Uterus (tissue), 4 donors: ENCODE data around the gene TBXA2R. TPM values are rescaled to one million over a fixed set of nuclear protein-coding genes. Genes with fewer than 3 reads are reported as not detected.

Experiments
- DNase-seq, 2 donors: peaks; one replicate each; pipeline ENCODE4 v3.0.0-alpha.2; 2019 to 2020
- H3K27ac ChIP-seq, 2 donors: fragments of 200-600 bp; sonication (generic); 1 replicate in 1 of 2; 2 replicates in 1 of 2; pipeline ENCODE4 v1.5.1; 2016 to 2018
- H3K27me3 ChIP-seq, 2 donors: fragments of 200-600 bp; sonication (generic); one replicate each; pipeline ENCODE4 v1.5.1; 2018 to 2019; ENCODE audit warnings: control low read depth in 1 of 2
- H3K36me3 ChIP-seq, 2 donors: fragments of 200-600 bp; sonication (generic); one replicate each; pipeline ENCODE4 v1.5.1; 2019; ENCODE audit warnings: control low read depth in 1 of 2
- H3K4me1 ChIP-seq, 2 donors: fragments of 200-600 bp; sonication (generic); one replicate each; pipeline ENCODE4 v1.5.1; 2018 to 2019; ENCODE audit warnings: control low read depth in 1 of 2
- H3K4me3 ChIP-seq, 2 donors: fragments of 200-600 bp; sonication (generic); 1 replicate in 1 of 2; 2 replicates in 1 of 2; pipeline ENCODE4 v1.5.1; 2018 to 2019; ENCODE audit warnings: mild to moderate bottlenecking in 1 of 2
- H3K9me3 ChIP-seq, 2 donors: fragments of 200-600 bp; sonication (generic); one replicate each; pipeline ENCODE4 v1.5.1; 2019; ENCODE audit warnings: control low read depth in 1 of 2
- POLR2A ChIP-seq, 2 donors: fragments of 450-650 bp; IDR thresholded peaks; one replicate each; pipeline ENCODE4 v1.6.1; 2016; ENCODE audit warnings: antibody characterized with exemption in 2 of 2, mild to moderate bottlenecking in 1 of 2, moderate library complexity in 1 of 2
- intact Hi-C: fragments of 100-400 bp; cut with DNase I; formaldehyde crosslinking; loops from one replicate; pipeline ENCODE4 v1.15.1; 2023; ENCODE audit warnings: low total_unique reads
- total RNA-seq, 4 donors: library from RNA; depleted of rRNA in 3 of 4; stranded (reverse); fragments of >200 nt in 3 of 4; gene quantifications; one replicate each; pipeline versions ENCODE4 v1.1.0 to v1.2.4, GENCODE V29; 2014 to 2023
- TF ChIP-seq, protein P1 (sequence below), 4 experiments: fragments of 200-600 bp in 2 of 4; fragments of 450-650 bp in 2 of 4; sonication (generic) in 2 of 4; IDR thresholded peaks; one replicate each; pipeline ENCODE4 v1.5.1; 2016 to 2019; ENCODE audit warnings: antibody characterized with exemption in 4 of 4, mild to moderate bottlenecking in 2 of 4, moderate library complexity in 1 of 4
- donor health status: DM: yes; HTN: yes; CAD: no.

The TBXA2R gene
- total RNA-seq, 4 donors from 2014 or later: 2.6 to 7.3 TPM; not detected in 2

- H3K27me3 ChIP-seq: no peaks in the 10 kb centered on the region
- H3K4me3 ChIP-seq: no peak overlapping the region
- H3K36me3 ChIP-seq: no peaks in the 10 kb centered on the region
- H3K27ac ChIP-seq: peak overlapping the region in 1 of 2 donors; percentile 26
- peaks cover 0 to 14% of the 10 kb centered on the region in 2 donors for H3K4me1 ChIP-seq
- no peaks in the 10 kb centered on the region for H3K9me3 ChIP-seq
- TF ChIP-seq POLR2A (IDR thresholded peaks at IDR 0.05): no peak
- TF ChIP-seq, protein P1, sequence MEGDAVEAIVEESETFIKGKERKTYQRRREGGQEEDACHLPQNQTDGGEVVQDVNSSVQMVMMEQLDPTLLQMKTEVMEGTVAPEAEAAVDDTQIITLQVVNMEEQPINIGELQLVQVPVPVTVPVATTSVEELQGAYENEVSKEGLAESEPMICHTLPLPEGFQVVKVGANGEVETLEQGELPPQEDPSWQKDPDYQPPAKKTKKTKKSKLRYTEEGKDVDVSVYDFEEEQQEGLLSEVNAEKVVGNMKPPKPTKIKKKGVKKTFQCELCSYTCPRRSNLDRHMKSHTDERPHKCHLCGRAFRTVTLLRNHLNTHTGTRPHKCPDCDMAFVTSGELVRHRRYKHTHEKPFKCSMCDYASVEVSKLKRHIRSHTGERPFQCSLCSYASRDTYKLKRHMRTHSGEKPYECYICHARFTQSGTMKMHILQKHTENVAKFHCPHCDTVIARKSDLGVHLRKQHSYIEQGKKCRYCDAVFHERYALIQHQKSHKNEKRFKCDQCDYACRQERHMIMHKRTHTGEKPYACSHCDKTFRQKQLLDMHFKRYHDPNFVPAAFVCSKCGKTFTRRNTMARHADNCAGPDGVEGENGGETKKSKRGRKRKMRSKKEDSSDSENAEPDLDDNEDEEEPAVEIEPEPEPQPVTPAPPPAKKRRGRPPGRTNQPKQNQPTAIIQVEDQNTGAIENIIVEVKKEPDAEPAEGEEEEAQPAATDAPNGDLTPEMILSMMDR (IDR thresholded peaks at IDR 0.05): no peak
- no peak for DNase-seq
- intact Hi-C loops: no loop called here
These were observed 2.3 kb downstream of the TBXA2R start for GRCh38 chr19:3604227-3604986.

- Histone ChIP-seq H3K36me3 (no peaks in the 10 kb centered on the region), H3K4me3 (no peak overlapping the region), H3K27me3 (no peaks in the 10 kb centered on the region), H3K27ac (peak overlapping the region; percentile 23 to 26), H3K9me3 (no peaks in the 10 kb centered on the region), H3K4me1 (peaks cover 0 to 14% of the 10 kb centered on the region in 2 donors)
- no peak for TF ChIP-seq POLR2A (IDR thresholded peaks at IDR 0.05)
- TF ChIP-seq, protein P1 (IDR thresholded peaks at IDR 0.05): no peak
- intact Hi-C loops: no loop called here
- DNase-seq: peak in 1 of 2 donors; percentile 55
These were observed 3.4 kb downstream of the TBXA2R start for GRCh38 chr19:3603121-3603811.

DNA sequence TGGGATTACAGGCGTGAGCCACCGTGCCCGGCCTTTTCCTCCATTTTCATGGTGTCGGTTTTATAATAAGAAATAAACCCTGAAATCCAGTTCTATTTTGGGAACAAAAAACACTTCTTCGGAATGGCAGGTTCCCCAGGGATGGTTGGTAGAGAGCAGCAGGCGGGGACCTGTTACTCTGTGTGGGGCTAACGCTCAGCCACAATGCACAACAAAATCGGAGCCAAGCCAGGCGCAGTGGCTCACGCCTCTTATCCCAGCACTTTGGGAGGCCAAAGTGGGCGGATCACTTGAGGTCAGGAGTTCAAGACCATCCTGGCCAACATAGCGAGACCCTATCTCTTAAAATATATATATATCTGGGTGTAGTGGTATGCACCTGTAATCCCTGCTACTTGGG is 5.7 kb downstream of the TBXA2R start:
- no peak overlapping the region for H3K27ac ChIP-seq
- TF ChIP-seq, protein P1 (IDR thresholded peaks at IDR 0.05): no peak
- TF ChIP-seq POLR2A (IDR thresholded peaks at IDR 0.05): no peak
- H3K4me3 ChIP-seq: no peak overlapping the region
- no peaks in the 10 kb centered on the region for H3K36me3 ChIP-seq
- H3K4me1 ChIP-seq: peaks cover 0 to 3% of the 10 kb centered on the region in 2 donors
- H3K9me3 ChIP-seq: no peaks in the 10 kb centered on the region
- DNase-seq: no peak
- no peaks in the 10 kb centered on the region for H3K27me3 ChIP-seq
- intact Hi-C loops: no loop called here

DNA sequence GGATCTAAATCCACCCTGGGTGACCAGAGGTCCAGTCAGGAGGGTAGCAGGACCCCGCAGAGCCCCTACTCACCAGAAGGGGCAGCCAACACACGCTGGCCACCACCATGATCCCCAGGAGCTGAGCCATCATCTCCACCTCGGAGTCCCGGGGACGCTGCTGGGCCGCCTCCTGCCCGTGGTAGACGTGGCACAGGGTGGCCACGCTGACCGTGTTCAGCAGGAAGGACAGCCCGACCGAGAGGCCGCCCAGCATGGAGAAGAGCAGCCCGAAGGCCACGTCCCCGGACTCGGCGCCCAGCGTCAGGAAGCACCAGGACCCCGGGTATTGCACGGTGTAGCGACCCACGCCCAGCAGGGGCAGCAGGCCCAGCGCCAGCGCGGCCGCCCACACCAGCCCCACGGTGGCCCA is 6.9 kb downstream of the TBXA2R start:
- TF ChIP-seq, protein P1 (IDR thresholded peaks at IDR 0.05): no peak
- no peak for TF ChIP-seq POLR2A (IDR thresholded peaks at IDR 0.05)
- no peaks in the 10 kb centered on the region for H3K9me3 ChIP-seq
- intact Hi-C loops: no loop called here
- H3K4me1 ChIP-seq: peaks cover 0 to 3% of the 10 kb centered on the region in 2 donors
- H3K36me3 ChIP-seq: no peaks in the 10 kb centered on the region
- no peak overlapping the region for H3K4me3 ChIP-seq
- no peaks in the 10 kb centered on the region for H3K27me3 ChIP-seq
- no peak for DNase-seq
- H3K27ac ChIP-seq: no peak overlapping the region

- intact Hi-C loops: no loop called here
- Histone ChIP-seq H3K9me3 (no peaks in the 10 kb centered on the region), H3K4me3 (no peak overlapping the region), H3K4me1 (no peaks in the 10 kb centered on the region), H3K27me3 (no peaks in the 10 kb centered on the region), H3K27ac (no peak overlapping the region), H3K36me3 (no peaks in the 10 kb centered on the region)
- TF ChIP-seq, protein P1 (IDR thresholded peaks at IDR 0.05): no peak
- TF ChIP-seq POLR2A (IDR thresholded peaks at IDR 0.05): no peak
- no peak for DNase-seq
These were observed 11.1 kb downstream of the TBXA2R start for GRCh38 chr19:3595521-3596061.
